Body of pancreas (tissue), 4 donors: ENCODE results near the gene EXOC2. TPM values are rescaled to one million over a fixed set of nuclear protein-coding genes. Genes with fewer than 3 reads are reported as not detected.

ENCODE experiments used
- ATAC-seq: fragments of 150-250 bp; one replicate; pipeline ENCODE4 v1.9.1; 2016
- DNase-seq, 4 donors: peaks; one replicate each; pipeline ENCODE4 v3.0.0-alpha.2; 2019
- H3K27ac ChIP-seq, 4 donors: fragments of 200-600 bp; sonication (generic); 1 replicate in 3 of 4; 2 replicates in 1 of 4; pipeline versions ENCODE4 v1.5.1 to v1.6.1; 2016 to 2019; ENCODE audit warnings: mild to moderate bottlenecking in 1 of 4, mixed read lengths in 1 of 4, moderate library complexity in 1 of 4
- H3K27me3 ChIP-seq, 2 donors: fragments of 200-600 bp; sonication (generic); one replicate each; pipeline ENCODE4 v1.6.0; 2016; ENCODE audit warnings: mild to moderate bottlenecking in 1 of 2
- H3K36me3 ChIP-seq, 2 donors: fragments of 200-600 bp; sonication (generic); replicated peaks in 1 of 2; 2 replicates each; pipeline ENCODE4 v1.5.1; 2016; ENCODE audit warnings: low read depth in 2 of 2; ENCODE audit not compliant: insufficient read depth in 1 of 2
- H3K4me1 ChIP-seq: fragments of 200-600 bp; sonication (generic); one replicate; pipeline ENCODE4 v1.6.0; 2016
- H3K4me3 ChIP-seq, 2 donors: fragments of 200-600 bp; sonication (generic); 1 replicate in 1 of 2; 2 replicates in 1 of 2; pipeline ENCODE4 v1.5.1; 2016 to 2019
- H3K9me3 ChIP-seq, 3 donors: fragments of 200-600 bp; sonication (generic); 1 replicate in 2 of 3; 2 replicates in 1 of 3; pipeline ENCODE4 v1.5.1; 2016
- CTCF ChIP-seq, 7 experiments: fragments of 450-650 bp in 4 of 7; fragments of 200-600 bp in 3 of 7; sonication (generic) in 3 of 7; IDR thresholded peaks; one replicate each; pipeline ENCODE4 v1.5.1; 2016 to 2019; ENCODE audit warnings: antibody characterized with exemption in 7 of 7
- POLR2A ChIP-seq, 3 donors: fragments of 450-650 bp; IDR thresholded peaks; one replicate each; pipeline ENCODE4 v1.6.1; 2016; ENCODE audit warnings: antibody characterized with exemption in 3 of 3, mild to moderate bottlenecking in 2 of 3
- WGBS, 2 donors: methylation state at CpG; one replicate each; pipeline ENCODE4 v1.1.5; 2017; 5-methylcytosine and 5-hydroxymethylcytosine counted together
- intact Hi-C: fragments of 100-400 bp; cut with DNase I; formaldehyde crosslinking; loops from one replicate; pipeline ENCODE4 v1.15.1; 2023
- total RNA-seq, 2 donors: library from RNA; depleted of rRNA; stranded (reverse); fragments of >200 nt; gene quantifications; one replicate each; pipeline ENCODE4 v1.1.0, GENCODE V29; 2016

Gene EXOC2
- total RNA-seq, 2 donors from 2014 or later: 10.5 to 10.6 TPM

GRCh38 chr6:548091-548490 is 144.8 kb downstream of the EXOC2 start:
- WGBS, 2 donors: 89 to 91% methylated on average over 5 of the region's 5 CpGs
- no peak overlapping the region for H3K4me3 ChIP-seq
- no peaks in the 10 kb centered on the region for H3K4me1 ChIP-seq
- no peaks in the 10 kb centered on the region for H3K36me3 ChIP-seq
- TF ChIP-seq CTCF (IDR thresholded peaks at IDR 0.05): no peak
- no peak for TF ChIP-seq POLR2A (IDR thresholded peaks at IDR 0.05)
- no peak for DNase-seq
- no peaks in the 10 kb centered on the region for H3K27me3 ChIP-seq
- H3K27ac ChIP-seq: no peak overlapping the region
- intact Hi-C loops: no loop called here
- ATAC-seq: no peak
- no peaks in the 10 kb centered on the region for H3K9me3 ChIP-seq

GRCh38 chr6:540490-540889 is 152.4 kb downstream of the EXOC2 start:
- ATAC-seq: no peak
- no peak overlapping the region for H3K27ac ChIP-seq
- H3K36me3 ChIP-seq: peaks cover 0 to 6% of the 10 kb centered on the region in 2 donors
- H3K4me3 ChIP-seq: no peak overlapping the region
- no peaks in the 10 kb centered on the region for H3K4me1 ChIP-seq
- intact Hi-C loops: no loop called here
- peaks cover 0 to 3% (median 0%) of the 10 kb centered on the region in 3 donors for H3K9me3 ChIP-seq
- TF ChIP-seq POLR2A (IDR thresholded peaks at IDR 0.05): no peak
- no peak for TF ChIP-seq CTCF (IDR thresholded peaks at IDR 0.05)
- no peak for DNase-seq
- no peaks in the 10 kb centered on the region for H3K27me3 ChIP-seq

- intact Hi-C loops: no loop called here
- no peak overlapping the region for H3K27ac ChIP-seq
- DNase-seq: no peak
- peaks cover 0 to 3% (median 0%) of the 10 kb centered on the region in 3 donors for H3K9me3 ChIP-seq
- no peaks in the 10 kb centered on the region for H3K4me1 ChIP-seq
- H3K4me3 ChIP-seq: no peak overlapping the region
- ATAC-seq: no peak
- H3K27me3 ChIP-seq: no peaks in the 10 kb centered on the region
- H3K36me3 ChIP-seq: peaks cover 0 to 2% of the 10 kb centered on the region in 2 donors
- TF ChIP-seq POLR2A (IDR thresholded peaks at IDR 0.05): no peak
- TF ChIP-seq CTCF (IDR thresholded peaks at IDR 0.05): no peak
- 93 to 95% methylated on average over 56 of the region's 56 CpGs for WGBS, 2 donors
Observed at GRCh38 chr6:537114-537513, 155.8 kb downstream of the EXOC2 start.

- Histone ChIP-seq H3K4me1 (no peaks in the 10 kb centered on the region), H3K9me3 (no peaks in the 10 kb centered on the region), H3K27ac (no peak overlapping the region), H3K36me3 (no peaks in the 10 kb centered on the region), H3K27me3 (no peaks in the 10 kb centered on the region), H3K4me3 (no peak overlapping the region)
- no peak for DNase-seq
- 91 to 95% methylated on average over 8 to 9 of the region's 9 CpGs for WGBS, 2 donors
- ATAC-seq: no peak
- TF ChIP-seq CTCF (IDR thresholded peaks at IDR 0.05): no peak
- no peak for TF ChIP-seq POLR2A (IDR thresholded peaks at IDR 0.05)
- intact Hi-C loops: no loop called here
Observed at GRCh38 chr6:530425-530824, 162.5 kb downstream of the EXOC2 start.

GRCh38 chr6:528989-529388 is 163.9 kb downstream of the EXOC2 start:
- H3K9me3 ChIP-seq: no peaks in the 10 kb centered on the region
- 90 to 92% methylated on average over 18 of the region's 18 CpGs for WGBS, 2 donors

More at GRCh38 chr6:528989-529388, 163.9 kb downstream of the EXOC2 start:
- no peak for ATAC-seq
- Histone ChIP-seq H3K27me3 (no peaks in the 10 kb centered on the region), H3K27ac (no peak overlapping the region), H3K36me3 (no peaks in the 10 kb centered on the region), H3K4me3 (no peak overlapping the region), H3K4me1 (no peaks in the 10 kb centered on the region)
- intact Hi-C loops: no loop called here
- no peak for DNase-seq
- TF ChIP-seq POLR2A (IDR thresholded peaks at IDR 0.05) (no peak), CTCF (IDR thresholded peaks at IDR 0.05) (no peak)
